Myocyte (in vitro differentiated cells): ENCODE data around the gene TIMP3. TPM values are rescaled to one million over a fixed set of nuclear protein-coding genes. Genes with fewer than 3 reads are reported as not detected.

Source experiments
- DNase-seq: peaks from one replicate; pipeline ENCODE4 v3.0.0-alpha.2; 2012; ENCODE audit warnings: low read depth
- total RNA-seq: library from RNA; depleted of rRNA; stranded (reverse); fragments of >200 nt; gene quantifications from 2 replicates; pipeline ENCODE4 v1.2.3, GENCODE V29; 2014

Gene TIMP3
- total RNA-seq, 1 donor from 2014 or later: 5.2 TPM

DNA sequence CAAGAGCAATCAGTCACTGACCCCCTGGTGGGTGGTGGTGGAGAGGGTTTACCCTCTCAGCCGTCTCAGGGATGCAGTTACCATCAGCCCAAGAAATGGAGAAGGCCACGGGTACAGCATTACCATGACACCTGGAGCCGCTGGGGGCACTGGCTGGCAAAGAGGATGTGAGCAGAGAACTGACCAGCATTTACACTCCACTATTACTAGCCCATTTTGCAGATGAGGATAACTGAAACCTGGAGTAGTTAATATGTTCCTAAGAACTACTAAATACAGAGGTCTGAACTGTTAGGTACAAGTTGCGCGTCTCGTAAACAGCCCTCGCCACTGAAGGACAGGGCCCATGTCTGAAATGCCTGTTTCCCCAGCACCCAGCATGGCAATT lies 79.0 kb downstream of the TIMP3 start:
- DNase-seq: no peak

DNA sequence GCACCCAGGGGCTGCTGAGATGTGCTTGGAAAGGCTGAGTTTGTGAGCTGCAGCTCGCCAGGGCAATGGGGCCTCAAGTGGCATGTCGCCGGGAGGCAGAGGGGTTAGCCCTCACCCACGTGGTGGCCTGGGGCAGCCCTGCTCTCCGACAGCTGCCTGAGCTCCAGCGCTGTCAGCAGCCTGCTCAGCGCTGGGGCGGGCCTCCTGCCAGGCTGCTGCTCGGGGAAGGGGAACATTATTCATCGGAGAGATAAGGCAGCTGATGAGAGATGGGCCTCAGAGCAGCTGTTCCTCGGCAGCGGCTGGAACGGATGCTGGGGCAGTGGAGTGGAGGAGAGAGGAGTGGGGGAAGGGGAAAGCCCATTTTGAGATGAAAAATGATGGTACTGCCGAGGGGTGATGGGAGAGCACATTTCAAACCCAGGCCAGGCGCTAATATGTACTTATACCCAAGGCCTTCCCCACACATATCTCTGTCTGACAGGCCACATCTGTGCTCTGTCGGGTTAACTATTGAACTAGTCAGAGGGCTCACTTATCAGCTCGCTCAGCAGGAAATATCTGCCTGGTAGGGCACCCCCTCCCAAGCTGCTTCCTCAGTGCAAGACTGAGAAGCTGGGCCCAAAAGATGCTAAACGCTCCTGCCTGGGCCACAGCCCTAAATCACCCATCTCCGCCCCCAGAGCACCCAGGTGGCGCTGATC lies 79.5 kb downstream of the TIMP3 start:
- DNase-seq: peak; percentile 92

DNA sequence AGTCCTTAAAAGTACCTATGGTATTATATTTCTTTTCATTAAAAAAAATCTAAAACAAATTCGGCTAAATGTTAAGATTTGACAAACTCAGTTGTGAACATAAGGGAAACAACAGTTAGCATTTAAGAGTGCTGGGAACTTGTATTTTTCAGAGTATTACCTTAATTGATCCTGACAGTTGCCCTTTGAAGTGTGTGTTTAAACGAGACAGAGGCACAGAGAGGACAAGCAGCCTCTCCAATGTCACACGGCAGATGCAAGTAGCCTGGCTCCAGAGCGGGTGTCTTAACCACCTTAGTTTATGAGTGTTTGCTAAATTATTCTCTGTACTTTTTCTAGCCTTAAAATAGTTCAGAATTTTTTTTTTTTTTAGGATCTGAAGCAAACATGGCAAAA lies 80.9 kb downstream of the TIMP3 start:
- no peak for DNase-seq

- DNase-seq: no peak
These were observed 81.4 kb downstream of the TIMP3 start for GRCh38 chr22:32882774-32883530.

- DNase-seq: no peak
These were observed 85.9 kb downstream of the TIMP3 start for GRCh38 chr22:32887324-32887980.

GRCh38 chr22:32888976-32889375 lies 87.5 kb downstream of the TIMP3 start:
- no peak for DNase-seq

DNA sequence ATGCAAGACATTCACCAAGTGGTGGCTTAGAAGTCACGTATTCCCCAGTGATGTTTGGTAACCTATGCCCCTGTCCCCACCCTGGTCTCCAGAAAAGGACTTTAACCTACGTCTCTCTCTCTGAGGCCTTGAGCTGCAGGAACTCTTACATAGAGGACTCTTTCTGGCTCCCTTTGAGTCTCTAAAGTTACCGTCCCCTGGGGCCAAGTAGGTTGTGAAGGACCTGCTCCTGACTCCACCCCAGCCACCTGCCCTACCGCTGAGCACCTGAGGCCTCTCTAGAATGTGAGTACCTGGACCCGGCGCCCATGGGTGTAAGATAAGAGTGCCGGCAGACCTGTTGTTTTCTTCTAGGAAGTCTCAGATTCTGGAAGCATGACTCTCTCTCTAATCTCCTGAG lies 95.4 kb downstream of the TIMP3 start:
- no peak for DNase-seq

DNA sequence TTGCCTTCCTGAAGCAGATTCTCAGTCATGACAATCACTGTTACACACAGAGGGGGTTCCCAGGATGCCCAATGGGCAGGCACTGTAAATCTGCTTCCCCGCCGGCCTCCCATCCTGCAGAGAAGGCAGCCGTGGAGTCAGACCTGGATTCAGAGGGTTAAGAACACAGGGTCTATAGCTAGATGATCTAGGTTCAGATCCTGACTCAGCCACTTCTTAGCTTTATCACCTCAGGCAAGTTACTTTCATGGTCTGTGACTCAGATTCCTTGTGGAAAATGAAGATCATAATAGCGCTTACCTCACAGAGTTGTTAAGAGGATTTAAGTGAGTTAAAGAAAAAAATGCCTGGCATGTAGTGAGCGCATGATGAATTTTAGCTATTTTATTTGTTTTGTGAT lies 95.9 kb downstream of the TIMP3 start:
- DNase-seq: no peak

- no peak for DNase-seq
These were observed 99.6 kb downstream of the TIMP3 start for GRCh38 chr22:32900886-32901635.

DNA sequence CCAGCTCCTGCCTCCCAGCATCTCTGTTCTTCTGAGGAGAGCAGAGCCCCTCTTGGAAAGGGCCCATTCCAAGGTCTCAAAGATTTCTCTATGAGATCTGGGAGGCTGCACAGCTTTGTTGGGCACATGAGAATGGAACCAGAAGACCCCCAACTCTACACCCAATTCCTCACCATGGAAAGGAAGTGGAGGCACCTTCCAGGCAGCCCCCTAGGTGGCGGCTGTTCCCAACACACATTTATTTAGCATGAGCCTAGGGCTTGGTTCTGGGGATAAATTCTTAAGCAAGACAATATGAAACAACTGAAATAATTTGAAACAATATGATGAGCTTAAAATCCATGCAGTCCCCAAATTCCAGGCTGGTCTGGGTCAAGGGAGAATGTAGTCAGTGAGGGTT lies 100.4 kb downstream of the TIMP3 start:
- DNase-seq: no peak

GRCh38 chr22:32903507-32903906 lies 102.0 kb downstream of the TIMP3 start:
- DNase-seq: no peak

DNA sequence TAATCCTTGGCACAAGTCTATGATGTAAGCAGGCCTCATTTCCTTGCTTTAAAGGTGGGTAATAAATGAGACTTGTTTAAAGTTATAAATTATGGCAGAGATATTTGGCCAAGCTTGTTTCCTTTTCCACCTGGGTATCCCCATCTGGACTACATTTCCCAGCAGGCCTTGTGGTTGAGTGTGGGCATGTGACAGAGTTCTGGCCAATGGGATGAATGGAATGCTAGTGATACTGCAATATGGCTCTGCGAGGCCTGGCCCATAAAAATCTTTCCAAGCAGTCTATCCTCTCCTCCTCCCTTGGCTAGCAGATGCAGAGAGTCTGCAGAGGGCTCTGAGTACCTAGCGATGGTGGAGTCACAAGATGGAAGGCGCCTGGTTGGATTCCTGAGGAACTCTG lies 102.5 kb downstream of the TIMP3 start:
- peak; percentile 23 for DNase-seq

- no peak for DNase-seq
These were observed 103.9 kb downstream of the TIMP3 start for GRCh38 chr22:32905400-32905799.

- DNase-seq: no peak
These were observed 108.3 kb downstream of the TIMP3 start for GRCh38 chr22:32909581-32910428.

DNA sequence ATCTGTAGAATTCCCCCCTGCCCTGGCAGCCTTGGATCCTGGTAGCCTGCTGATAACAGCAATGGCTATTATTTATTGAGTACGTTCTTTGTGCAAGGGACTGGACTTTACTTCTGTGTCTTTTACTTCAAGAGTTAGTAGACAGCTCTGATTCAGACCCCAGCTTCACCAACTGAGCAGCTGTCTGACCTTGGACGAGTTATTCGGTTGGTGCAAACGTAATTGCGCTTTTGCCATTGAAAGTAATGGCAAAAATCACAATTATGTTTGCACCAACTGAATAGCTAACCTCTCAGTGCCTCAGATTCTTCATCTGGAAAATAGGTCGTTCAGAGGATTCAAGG lies 108.9 kb downstream of the TIMP3 start:
- no peak for DNase-seq

DNA sequence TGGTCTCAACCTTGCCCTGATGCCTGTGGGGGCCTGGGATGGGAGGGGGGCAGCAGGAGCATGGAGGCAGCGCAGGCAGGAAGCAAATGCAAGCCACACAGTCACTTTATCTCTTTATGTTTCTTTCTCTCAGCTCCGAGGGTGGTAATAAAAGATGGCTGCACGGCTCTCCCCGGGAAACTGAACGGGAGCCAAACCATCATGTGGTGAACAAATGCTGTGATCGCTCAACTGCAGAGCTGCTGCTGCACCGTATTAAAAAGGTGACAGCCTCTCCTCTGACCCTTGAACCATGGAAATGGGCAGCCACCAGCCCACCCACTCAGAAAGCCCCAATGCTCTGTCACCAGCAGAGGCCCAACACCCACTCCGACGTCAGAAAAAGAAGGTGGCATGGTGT lies 110.0 kb downstream of the TIMP3 start:
- DNase-seq: peak; percentile 50
